Dermis microvascular lymphatic vessel endothelial cell (primary cell): Measurements from ENCODE around the gene VIT. TPM values are rescaled to one million over a fixed set of nuclear protein-coding genes. Genes with fewer than 3 reads are reported as not detected.
"Not testable (repeated sequence)": the region's sequence is repeated elsewhere in the genome, so short reads cannot be mapped to it uniquely, and the experiment has no call there.

Experiments used
- DNase-seq, 2 donors: peaks; one replicate each; pipeline versions ENCODE4 v3.0.0 to v3.0.0-alpha.2; 2010; ENCODE audit warnings: low read depth in 2 of 2
- total RNA-seq: library from RNA; depleted of rRNA; stranded (reverse); fragments of >200 nt; gene quantifications from 2 replicates; pipeline ENCODE4 v1.2.1, GENCODE V29; 2014

VIT gene
- total RNA-seq, 1 donor from 2014 or later, result 0.26 TPM

DNA sequence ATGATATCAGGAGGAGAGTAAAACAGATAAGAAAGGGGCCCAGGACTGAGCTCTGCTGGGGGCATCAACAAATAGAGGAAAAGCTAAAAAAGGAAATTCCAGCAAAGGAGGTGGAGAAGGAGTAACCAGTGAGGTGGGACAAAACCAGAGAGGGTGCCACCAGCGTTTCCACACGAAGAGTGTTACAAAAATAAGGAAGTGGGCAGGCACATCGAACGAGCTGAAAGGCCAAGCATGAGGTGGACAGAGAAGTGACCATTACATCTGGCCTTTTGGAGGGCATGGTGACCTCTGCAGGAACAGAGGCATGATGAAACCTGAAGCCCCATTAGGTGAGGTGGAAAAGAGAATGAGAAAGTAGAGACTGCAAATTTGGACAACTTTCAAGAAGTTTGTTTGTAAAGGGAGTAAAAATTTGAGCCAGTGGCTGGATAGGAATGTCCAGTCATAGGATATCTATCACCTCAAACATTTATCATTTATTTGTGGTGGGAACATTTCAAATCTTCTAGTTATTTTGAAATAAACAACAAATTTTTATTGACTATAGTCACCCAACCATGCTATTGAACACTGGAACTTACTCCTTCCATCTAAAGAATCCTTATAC is 18.4 kb upstream of the VIT start:
- DNase-seq, result no peak

DNA sequence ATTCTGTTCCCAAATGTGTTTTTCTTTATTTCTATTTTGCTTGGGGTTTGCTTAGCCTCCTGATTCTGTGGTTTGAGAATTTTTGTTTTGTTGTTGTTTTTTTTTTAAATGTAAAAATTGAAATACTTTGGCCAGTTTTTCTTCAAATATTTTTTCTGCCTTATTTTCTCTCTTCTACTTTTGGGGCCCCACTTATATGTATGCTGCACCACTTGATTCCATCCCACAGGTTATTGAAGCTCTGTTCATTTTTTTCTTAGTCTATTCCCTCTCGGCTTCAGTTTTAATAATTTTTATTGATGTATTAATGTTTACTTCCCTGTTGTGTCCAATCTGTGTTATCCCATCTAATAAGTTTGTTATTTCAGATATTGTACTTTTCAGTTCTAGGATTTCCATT is 17.7 kb upstream of the VIT start:
- no peak for DNase-seq

DNA sequence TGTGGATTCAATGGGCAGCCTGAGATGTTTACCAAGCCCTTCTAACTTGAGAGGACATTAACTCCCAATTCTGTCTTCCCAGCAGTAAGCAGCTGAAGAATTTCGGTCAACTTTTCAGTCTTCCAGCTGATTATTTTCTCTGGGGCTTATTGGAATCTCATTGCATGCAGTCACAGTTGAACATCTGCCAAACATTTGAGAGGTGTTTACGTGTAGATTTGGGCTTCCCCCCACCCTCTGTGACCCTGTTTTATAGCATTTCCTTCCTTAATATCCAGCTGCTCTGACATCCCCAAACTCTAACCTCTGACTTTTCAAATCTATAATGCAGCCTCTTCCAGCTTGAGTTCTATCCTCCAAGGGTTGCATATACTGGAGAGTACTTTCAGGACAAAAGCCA is 16.5 kb upstream of the VIT start:
- DNase-seq, result peak in 1 of 2 donors; percentile 56

DNA sequence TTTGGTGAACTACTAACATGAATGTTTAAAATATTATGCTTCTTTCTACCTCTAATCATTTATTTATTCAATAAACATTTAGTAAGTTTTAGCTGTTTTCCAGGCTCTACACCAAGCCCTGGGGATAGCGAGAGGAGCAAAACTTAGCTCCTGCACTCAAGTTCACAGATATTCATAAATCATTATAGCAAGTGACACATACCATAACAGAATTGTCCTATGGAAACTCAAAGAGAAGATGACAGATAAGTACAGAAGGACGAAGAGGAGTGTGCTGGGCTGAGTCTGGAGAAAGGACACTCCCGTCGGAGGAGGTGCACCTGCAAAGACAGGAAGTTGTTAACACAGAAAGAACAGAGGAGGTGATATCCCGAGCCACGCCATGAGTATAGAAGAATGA is 13.9 kb upstream of the VIT start:
- no peak for DNase-seq

DNA sequence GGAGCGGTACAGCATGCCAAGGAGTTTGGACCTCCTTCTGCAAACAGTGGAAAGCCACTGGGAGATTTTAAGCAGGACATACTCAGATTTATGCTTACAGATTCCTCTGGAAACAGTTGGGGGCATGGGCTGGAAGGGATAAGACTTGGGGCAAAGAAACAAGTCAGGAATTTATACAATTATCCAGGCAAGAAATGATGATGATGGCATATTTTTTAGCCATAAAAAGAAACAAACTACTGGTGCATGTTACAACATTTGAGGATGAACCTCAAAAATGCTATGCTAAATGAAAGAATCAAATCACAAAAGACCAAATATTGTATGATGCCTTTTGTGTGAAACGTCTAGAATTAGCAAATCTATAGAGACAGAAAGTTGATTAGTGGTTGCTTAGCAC is 13.5 kb upstream of the VIT start:
- no peak for DNase-seq

DNA sequence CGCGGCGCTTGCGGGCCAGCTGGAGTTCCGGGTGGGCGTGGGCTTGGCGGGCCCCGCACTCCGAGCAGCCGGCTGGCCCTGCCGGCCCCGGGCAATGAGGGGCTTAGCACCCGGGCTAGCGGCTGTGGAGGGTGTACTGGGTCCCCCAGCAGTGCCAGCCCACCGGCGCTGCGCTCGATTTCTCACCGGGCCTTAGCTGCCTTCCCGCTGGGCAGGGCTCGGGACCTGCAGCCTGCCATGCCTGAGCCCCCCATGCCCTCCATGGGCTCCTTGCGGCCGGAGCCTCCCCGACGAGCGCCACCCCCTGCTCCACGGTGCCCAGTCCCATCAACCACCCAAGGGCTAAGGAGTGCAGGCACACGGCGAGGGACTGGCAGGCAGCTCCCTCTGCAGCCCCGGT is 8.2 kb upstream of the VIT start:
- not testable (repeated sequence) for DNase-seq

DNA sequence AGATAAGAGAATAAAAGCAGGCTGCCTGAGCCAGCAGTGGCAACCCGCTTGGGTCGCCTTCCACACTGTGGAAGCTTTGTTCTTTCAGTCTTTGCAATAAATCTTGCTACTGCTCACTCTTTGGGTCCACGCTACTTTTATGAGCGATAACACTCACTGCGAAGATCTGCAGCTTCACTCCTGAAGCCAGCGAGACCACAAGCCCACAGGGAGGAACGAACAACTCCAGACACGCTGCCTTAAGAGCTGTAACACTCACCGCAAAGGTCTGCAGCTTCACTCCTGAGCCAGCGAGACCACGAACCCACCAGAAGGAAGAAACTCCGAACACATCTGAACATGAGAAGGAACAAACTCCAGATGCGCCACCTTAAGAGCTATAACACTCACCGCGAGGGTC is 7.5 kb upstream of the VIT start:
- not testable (repeated sequence) for DNase-seq

DNA sequence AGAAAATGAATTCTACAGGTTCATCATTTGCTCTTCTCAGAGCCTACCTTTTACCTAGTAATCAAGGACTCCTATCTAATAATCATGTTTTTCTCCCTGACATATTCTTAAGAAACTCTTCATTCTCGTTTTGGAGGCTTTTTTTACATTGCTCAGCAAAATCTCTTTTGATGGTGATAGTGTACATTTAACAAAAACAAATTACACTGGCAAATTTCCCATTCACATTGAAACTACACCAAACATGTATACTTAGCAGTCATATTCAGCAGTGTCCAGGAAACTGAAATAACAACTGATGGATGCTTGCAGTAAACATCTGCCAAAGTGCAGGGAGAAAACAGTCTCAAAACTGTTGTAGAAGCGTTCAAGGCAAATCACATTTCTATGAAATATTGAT is 4.4 kb upstream of the VIT start:
- DNase-seq, result no peak

DNA sequence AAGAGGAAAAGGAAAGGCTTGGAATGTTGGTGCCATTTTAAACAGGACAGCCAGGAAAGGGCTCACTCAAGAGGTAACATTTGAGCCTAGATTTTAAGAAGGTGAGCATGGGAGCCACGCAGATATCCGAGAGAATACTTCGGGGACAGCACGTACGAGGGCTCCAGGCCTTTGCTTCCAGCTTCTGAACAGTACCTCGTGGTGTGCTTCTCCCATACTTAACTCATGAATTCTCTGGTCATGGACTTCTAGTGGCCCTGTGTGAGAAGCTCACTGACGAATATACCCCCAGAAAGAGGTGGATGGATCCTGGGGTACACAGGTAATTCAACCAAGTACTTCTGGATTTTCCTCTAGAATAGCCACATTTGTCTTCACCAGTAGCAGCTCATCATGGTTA is 2.7 kb upstream of the VIT start:
- DNase-seq, result no peak

DNA sequence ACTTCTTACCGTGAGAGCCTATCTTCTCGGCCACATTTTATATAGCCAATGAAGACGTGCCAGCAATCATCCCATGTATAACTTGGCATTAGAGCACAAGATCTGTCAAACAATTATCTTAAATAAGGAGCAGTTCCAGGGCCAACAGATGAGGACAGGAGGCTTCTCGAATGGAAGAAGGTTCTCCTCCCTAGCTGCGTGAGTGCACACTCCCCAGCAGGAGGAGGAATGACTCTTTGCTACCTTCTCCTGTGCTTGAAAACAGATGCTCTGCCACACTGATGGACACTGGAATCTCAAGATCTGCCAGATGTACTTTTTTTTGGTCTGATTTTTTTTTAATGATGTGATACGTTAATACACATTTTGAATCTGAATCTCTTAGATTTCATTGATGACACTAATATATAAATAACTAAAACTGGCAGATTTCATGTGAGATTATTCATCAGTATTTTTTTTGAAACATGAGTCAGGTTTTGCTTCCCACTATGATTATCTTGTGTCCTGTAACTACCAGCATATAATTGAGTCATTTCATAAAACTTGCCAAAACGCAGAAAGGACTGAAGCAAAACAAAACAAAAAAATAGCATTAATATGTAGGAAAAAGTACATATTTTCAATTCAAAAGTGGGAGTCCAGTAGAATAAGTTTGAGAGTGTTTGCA is 626 bp upstream of the VIT start:
- peak in 1 of 2 donors; percentile 67 for DNase-seq

DNA sequence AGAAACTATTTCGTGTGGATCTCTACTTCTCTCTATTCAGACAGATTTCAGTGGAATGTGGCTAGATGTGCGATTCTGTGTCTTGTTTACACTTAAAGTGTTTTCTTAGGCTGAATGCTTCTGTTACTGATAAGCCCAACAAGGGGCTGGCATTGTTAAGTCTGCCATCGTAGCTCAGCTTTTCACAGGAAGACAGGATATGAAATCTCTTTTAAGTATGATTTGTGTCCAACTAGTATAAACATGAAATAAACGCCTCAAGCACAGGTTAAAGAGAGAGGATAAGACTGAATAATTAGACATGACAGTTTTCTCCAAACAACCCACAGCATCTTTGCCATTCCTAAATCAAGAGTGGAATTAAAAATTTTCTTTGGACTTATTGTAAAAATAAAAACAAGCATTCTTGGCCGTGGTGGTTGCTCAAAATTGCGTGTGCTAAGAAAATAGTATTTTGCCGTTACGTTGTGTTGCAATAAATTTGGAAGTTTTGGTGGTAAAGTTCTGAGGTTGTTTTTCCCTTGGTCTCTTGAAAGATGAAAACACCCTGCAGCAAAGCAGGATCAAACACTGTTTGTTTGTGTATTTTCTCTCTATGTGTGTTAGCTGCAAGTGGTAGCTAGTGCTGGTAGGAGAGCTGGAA is 1.0 kb downstream of the VIT start:
- peak in 1 of 2 donors; percentile 63 for DNase-seq

DNA sequence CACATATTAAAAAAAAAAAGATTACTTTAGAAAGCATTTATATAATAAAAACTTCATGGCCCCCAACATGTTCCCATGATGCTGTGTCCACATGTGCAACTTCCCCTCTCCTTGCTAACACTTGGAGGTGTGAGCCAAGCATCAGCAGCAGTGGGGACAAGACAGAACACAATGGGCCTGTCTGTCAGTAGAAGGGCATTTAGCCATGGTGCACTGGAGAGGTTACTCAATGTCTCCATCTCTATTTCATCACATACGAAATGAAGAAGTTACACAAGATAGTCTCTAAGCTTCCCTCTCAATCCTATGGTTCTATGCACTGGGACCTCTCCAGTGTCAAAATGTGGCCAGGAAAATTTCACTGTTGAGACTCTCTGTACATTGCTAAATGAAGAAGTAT is 2.5 kb downstream of the VIT start:
- DNase-seq, result no peak

DNA sequence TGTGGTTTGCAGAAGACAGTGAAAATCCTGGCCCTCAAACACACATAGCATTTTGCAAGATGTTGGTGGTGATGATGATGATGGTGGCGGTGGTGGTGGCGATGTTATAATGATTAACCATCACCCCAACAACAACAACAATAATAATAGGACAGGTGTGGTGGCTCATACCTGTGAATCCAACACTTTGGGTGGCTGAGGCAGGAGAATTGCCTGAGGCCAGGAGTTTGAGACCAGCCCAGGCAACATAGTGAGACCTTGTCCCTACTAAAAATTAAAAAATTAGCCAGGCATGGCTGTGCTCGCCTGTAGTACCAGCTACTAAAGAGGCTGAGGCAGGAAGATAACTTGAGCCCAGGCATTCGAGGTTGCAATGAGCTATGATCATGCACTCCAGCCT is 3.8 kb downstream of the VIT start:
- DNase-seq, result no peak

DNA sequence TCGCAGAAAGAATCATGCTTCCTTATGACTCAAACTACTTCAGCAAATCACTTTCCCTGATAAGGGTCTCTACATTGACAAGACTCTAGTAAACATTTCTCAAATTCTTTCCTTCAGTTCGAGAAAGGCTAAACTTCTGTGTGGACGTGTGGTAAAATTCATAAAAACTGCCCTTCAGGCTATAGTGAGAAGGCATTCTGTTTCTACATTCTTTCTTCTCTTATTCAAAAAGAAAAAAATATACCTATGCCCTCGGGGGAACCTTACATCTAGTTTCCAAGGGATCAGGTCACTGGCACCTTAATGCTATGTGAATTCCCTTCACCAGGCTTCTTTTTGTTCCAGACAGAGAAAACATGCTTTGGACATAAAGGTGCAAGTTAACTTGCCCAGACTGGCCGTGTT is 4.9 kb downstream of the VIT start:
- no peak for DNase-seq

DNA sequence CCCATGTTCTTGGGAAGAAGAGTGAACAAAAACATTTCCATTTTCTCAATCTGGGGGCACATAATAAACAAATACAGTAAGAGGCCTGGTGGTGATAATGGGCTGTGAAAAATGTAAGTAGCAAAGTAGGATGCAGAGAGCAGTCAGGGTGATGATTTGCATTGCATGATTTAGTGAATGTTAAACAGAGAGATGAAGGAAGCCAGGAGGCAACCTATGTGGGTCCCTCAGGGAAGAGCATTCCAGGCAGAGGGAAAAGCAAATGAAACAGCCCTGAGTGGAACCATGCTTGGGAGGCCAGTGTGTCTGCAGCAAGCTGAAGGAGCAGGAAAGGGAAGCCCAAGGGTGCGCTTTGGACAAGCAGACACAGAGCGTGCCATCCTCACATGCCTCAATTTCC is 5.4 kb downstream of the VIT start:
- no peak for DNase-seq

DNA sequence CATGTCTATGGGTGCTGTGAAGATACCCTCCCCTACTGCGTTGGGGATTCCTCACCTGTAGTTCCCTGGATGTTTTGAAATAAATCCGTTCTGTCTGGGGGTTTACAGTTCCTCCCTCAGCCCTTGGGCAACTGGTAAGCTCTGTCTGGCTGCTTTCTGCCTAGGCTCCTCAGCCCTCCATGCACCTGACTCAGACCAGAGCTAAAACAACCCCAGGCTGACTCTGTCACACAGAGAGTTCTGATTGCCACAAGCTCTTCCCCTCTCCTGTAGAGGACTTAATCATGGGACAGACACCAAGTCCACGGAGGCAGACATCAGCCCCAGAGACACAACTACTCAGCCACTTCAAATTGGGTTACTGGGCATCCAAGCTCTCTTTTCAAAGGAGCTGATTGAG is 6.3 kb downstream of the VIT start:
- no peak for DNase-seq

DNA sequence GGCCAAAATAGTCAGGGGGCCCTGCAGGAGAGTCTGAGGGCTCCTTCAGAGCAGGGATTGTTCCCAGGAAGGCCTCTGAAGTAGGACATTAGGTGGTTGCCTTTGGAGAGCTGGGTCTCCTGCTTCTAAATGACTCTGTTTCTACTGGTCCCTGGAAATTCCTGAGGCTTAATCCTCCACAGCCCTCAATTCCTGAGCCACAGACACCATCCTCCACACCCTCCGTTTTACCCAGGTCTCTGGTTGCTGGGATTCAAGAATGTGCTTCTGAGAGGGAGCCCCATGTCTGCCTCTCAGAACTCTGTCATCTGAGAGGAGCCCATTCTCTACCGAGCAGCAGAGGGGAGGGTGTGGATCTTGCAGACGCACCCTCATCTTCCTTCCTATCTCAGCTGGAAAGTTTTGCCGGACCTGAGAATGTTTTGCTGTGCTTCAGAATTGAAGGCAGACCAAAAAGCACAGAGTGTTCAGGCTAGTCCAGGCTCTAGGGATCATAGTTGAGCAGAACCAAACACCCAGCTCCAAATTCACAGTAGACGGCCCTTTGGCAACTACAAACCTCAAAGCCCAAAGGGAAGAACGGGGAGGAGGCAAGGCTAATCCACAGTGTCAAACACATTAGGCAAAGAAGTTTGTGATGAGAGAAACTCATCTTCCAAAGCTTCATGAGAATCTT is 8.1 kb downstream of the VIT start:
- no peak for DNase-seq

DNA sequence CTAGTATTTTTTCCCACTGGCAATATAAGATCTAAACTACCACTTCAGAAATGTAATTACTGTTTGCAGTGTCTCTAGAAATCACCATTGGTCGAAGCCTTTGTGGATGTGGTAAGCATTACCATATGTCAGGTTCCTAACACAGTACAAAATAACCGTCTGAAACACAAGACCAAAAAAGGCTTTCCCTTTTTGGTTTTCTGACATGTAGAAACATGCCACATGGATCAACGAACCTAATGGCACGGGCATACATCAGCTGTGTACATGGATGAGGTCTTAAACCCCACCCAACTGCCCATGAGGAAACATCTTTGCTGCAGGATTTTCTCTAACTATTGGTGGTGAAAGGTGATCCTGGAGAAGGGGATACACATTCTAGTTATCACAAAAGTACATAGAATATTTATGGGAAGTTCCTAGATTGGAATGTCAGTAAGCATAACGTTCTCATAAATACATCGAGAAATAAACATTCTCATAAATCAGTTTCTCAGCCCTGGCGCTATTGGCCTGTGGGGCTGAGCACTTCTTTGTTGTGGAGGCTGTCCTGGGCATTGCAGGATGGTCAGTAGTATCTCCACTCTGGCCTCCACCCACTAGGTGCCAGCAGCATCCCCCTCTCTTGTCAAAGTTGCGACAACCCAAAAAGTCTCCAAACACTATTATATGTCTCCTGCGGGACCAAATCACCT is 9.0 kb downstream of the VIT start:
- DNase-seq, result no peak

DNA sequence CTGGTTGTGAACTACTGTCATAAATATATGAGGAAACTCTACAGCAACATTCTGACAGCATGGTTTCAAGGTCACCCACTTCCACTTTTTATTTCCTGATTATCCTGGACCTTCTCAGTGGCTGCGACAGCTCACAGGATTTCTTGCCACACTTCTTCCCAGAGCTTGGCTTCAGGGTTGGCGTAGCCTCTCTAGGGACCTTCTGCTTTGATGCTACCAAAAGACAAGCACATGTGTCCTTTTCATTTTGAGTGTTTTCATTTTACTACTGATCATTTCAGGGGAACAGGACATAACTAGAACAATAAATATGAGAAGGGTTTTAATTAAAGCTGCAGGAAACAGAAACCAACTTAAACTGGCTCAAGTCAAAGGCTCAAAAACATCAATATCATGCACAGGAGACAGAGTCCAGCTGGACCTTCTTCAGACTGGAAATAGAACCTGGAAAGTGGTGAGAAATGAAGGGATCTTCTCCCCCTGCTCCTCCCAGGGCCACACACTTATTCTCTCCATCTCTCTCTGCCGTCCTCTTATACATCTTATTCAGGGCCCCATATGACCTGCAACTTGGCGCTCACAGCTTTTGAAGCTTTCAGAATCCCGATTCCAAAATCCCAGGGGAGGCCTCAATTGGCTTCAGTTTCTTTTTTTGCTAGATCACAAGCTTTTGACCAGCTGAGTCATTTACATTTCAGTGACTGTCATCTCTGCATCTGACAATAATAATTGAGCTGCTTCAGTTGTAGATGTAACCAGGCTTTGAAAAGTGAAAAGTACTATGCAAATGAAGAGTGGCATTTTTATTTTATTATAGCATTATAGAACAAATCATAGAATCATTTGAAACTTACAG is 9.7 kb downstream of the VIT start:
- no peak for DNase-seq

DNA sequence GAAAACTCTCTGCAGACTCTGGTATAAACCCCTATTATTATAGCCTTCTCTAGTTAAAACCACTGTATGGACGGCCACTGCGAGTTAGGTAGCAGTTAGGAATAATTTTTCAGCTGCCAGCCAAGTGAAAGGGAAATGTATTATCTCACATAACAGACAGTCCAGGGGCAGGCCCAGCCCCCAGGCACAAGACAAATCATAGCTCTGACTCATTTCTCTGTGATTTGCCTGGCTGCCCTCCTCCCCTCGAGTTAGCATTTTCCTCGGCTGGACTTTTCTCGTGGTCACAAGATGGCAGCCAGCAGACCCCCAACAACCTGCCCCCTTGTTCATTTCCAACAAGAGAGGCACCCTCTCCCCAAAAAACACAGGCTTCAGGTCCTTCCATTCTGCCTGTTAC is 10.5 kb downstream of the VIT start:
- peak in 1 of 2 donors; percentile 48 for DNase-seq
